AG09319 (cell line): ENCODE results near the gene CDH13.

Experiments
- DNase-seq: peaks from one replicate; pipeline ENCODE4 v3.0.0-alpha.2; 2010; ENCODE audit warnings: low read depth; ENCODE audit errors: extremely low read depth
- CTCF ChIP-seq: IDR thresholded peaks from 2 replicates; pipeline ENCODE4 v1.5.1; 2011; ENCODE audit warnings: low read depth, mild to moderate bottlenecking, inconsistent platforms, low read length, moderate library complexity

Gene CDH13

GRCh38 chr16:82633964-82634600 is 7.3 kb downstream of the CDH13 start:
- DNase-seq, result no peak
- no peak for TF ChIP-seq CTCF

GRCh38 chr16:82634955-82635610 is 8.3 kb downstream of the CDH13 start:
- TF ChIP-seq CTCF, result no peak
- no peak for DNase-seq

- DNase-seq, result no peak
- no peak for TF ChIP-seq CTCF
Observed at GRCh38 chr16:82636485-82636884, 9.7 kb downstream of the CDH13 start.

GRCh38 chr16:82636958-82637357 is 10.2 kb downstream of the CDH13 start:
- DNase-seq, result no peak
- no peak for TF ChIP-seq CTCF

- no peak for TF ChIP-seq CTCF
- no peak for DNase-seq
Observed at GRCh38 chr16:82638095-82638798, 11.5 kb downstream of the CDH13 start.

GRCh38 chr16:82639263-82639662 is 12.5 kb downstream of the CDH13 start:
- no peak for DNase-seq

More at GRCh38 chr16:82639263-82639662, 12.5 kb downstream of the CDH13 start:
- TF ChIP-seq CTCF, result no peak
